IMR-90 (cell line): Measurements from ENCODE around the gene SOST. TPM values are rescaled to one million over a fixed set of nuclear protein-coding genes. Genes with fewer than 3 reads are reported as not detected.

Experiments
- ATAC-seq: fragments of 200-7000 bp; cut with Tn5 transposase; 2 replicates; pipeline ENCODE4 v1.9.1; 2020; ENCODE audit warnings: low read depth, mild to moderate bottlenecking, moderate library complexity
- BruUV-seq: library from RNA; stranded (reverse); fragments of 400-500 nt; replicated peaks from 2 replicates; lab custom pipeline; 2021; lab: Mats Ljungman, UMichigan
- CTCF ChIA-PET: fragments of 300-600 bp; formaldehyde crosslinking; extraction: SDS; loops from one replicate; lab custom pipeline; 2021; ENCODE audit warnings: antibody characterized with exemption; lab: Yijun Ruan, JAX
- POLR2A ChIA-PET: fragments of 300-600 bp; sonication (Branson Sonifier 250); formaldehyde crosslinking; loops from one replicate; lab custom pipeline; 2022; ENCODE audit warnings: antibody characterized with exemption; ENCODE audit not compliant: unreplicated experiment; lab: Charles Lee
- DNase-seq: peaks from one replicate; pipeline ENCODE4 v3.0.0; 2013
- H2AFZ ChIP-seq: replicated peaks from 2 replicates; pipeline ENCODE3; 2013; ENCODE audit warnings: low read length, mild to moderate bottlenecking; ENCODE audit not compliant: poor library complexity
- H2AK5ac ChIP-seq: 2 replicates; pipeline ENCODE4 v1.6.1; 2013; ENCODE audit warnings: low read depth, low read length, inconsistent platforms
- H2AK9ac ChIP-seq: replicated peaks from 2 replicates; pipeline ENCODE3; 2013; ENCODE audit warnings: mild to moderate bottlenecking, low read depth, low read length, moderate library complexity; ENCODE audit not compliant: poor library complexity
- H2BK120ac ChIP-seq: 2 replicates; pipeline ENCODE4 v1.6.1; 2013; ENCODE audit warnings: low read depth, low read length, inconsistent platforms
- H2BK15ac ChIP-seq: 3 replicates; pipeline ENCODE4 v1.6.1; 2013; ENCODE audit warnings: low read depth, low read length, inconsistent platforms
- H2BK20ac ChIP-seq: 2 replicates; pipeline ENCODE4 v1.6.1; 2013; ENCODE audit warnings: low read depth, mild to moderate bottlenecking, inconsistent platforms, low read length, moderate library complexity
- H2BK5ac ChIP-seq: 2 replicates; pipeline ENCODE4 v1.6.1; 2013; ENCODE audit warnings: mild to moderate bottlenecking, low read depth, low read length, inconsistent platforms; ENCODE audit not compliant: poor library complexity, severe bottlenecking
- H3K14ac ChIP-seq: replicated peaks from 2 replicates; pipeline ENCODE4 v1.6.1; 2013; ENCODE audit warnings: low read depth, low read length, inconsistent platforms
- H3K18ac ChIP-seq: 2 replicates; pipeline ENCODE4 v1.6.1; 2013; ENCODE audit warnings: low read depth, low read length, control low read depth
- H3K23ac ChIP-seq: 2 replicates; pipeline ENCODE4 v1.6.1; 2013; ENCODE audit warnings: low read depth, low read length, inconsistent platforms
- H3K27ac ChIP-seq: 2 replicates; pipeline ENCODE4 v1.5.1; 2013; ENCODE audit warnings: mild to moderate bottlenecking, control low read depth, low read length; ENCODE audit not compliant: insufficient read depth
- H3K27me3 ChIP-seq: 2 replicates; pipeline ENCODE4 v1.6.1; 2013; ENCODE audit warnings: low read length; ENCODE audit not compliant: control insufficient read depth, insufficient read depth
- H3K36me3 ChIP-seq: 2 replicates; pipeline ENCODE4 v1.6.1; 2013; ENCODE audit warnings: low read length, mixed read lengths; ENCODE audit not compliant: control insufficient read depth, insufficient read depth
- H3K4ac ChIP-seq: 2 replicates; pipeline ENCODE4 v1.6.1; 2013; ENCODE audit warnings: low read depth, low read length, inconsistent platforms
- H3K4me1 ChIP-seq: 2 replicates; pipeline ENCODE4 v1.6.1; 2013; ENCODE audit warnings: low read length, mixed read lengths; ENCODE audit not compliant: control insufficient read depth, insufficient read depth
- H3K4me2 ChIP-seq: 2 replicates; pipeline ENCODE4 v1.6.1; 2013; ENCODE audit warnings: low read depth, mild to moderate bottlenecking, control low read depth, low read length, moderate library complexity
- H3K4me3 ChIP-seq: 2 replicates; pipeline ENCODE4 v1.5.1; 2013; ENCODE audit warnings: low read depth, mild to moderate bottlenecking, control low read depth, low read length, moderate library complexity; ENCODE audit not compliant: insufficient read depth
- H3K56ac ChIP-seq: 2 replicates; pipeline ENCODE4 v1.6.1; 2013; ENCODE audit warnings: low read length, inconsistent platforms; ENCODE audit not compliant: insufficient read depth; ENCODE audit errors: extremely low read depth
- H3K79me1 ChIP-seq, 2 experiments: 2 replicates each; pipeline ENCODE4 v1.6.1; 2013; ENCODE audit warnings: low read length in 2 of 2, inconsistent platforms in 1 of 2, low read depth in 1 of 2
- H3K9ac ChIP-seq: 2 replicates; pipeline ENCODE4 v1.6.1; 2013; ENCODE audit warnings: low read depth, low read length, control low read depth
- H3K9me1 ChIP-seq: 2 replicates; pipeline ENCODE4 v1.6.1; 2013; ENCODE audit warnings: low read length, inconsistent platforms; ENCODE audit not compliant: insufficient read depth
- H3K9me3 ChIP-seq: 2 replicates; pipeline ENCODE4 v1.6.1; 2013; ENCODE audit warnings: low read length; ENCODE audit not compliant: control insufficient read depth, insufficient read depth
- H4K20me1 ChIP-seq: 2 replicates; pipeline ENCODE4 v1.6.1; 2013; ENCODE audit warnings: low read length, inconsistent platforms; ENCODE audit not compliant: insufficient read depth
- H4K5ac ChIP-seq: 2 replicates; pipeline ENCODE4 v1.6.1; 2013; ENCODE audit warnings: mild to moderate bottlenecking, low read depth, low read length, control low read depth
- H4K8ac ChIP-seq, 2 experiments: 2 replicates each; pipeline ENCODE4 v1.6.1; 2013; ENCODE audit warnings: low read depth in 2 of 2, low read length in 2 of 2, control low read depth in 1 of 2, inconsistent platforms in 1 of 2
- H4K91ac ChIP-seq: 2 replicates; pipeline ENCODE4 v1.6.1; 2013; ENCODE audit warnings: low read depth, low read length, inconsistent platforms; ENCODE audit not compliant: insufficient read depth
- BHLHE40 ChIP-seq: fragments of 150-350 bp; IDR thresholded peaks from 2 replicates; pipeline ENCODE4 v1.6.1; 2016; ENCODE audit warnings: mild to moderate bottlenecking, low read depth, low read length
- CEBPB ChIP-seq: IDR thresholded peaks from 2 replicates; pipeline ENCODE4 v1.6.1; 2012; ENCODE audit warnings: low read depth, low read length, improper control_type of control experiment
- CHD1 ChIP-seq: IDR thresholded peaks from 2 replicates; pipeline ENCODE4 v1.6.1; 2012; ENCODE audit warnings: low read depth, low read length, improper control_type of control experiment
- FOS ChIP-seq: fragments of 150-350 bp; IDR thresholded peaks from 2 replicates; pipeline ENCODE4 v1.6.1; 2016; ENCODE audit warnings: low read depth, low read length
- MAFK ChIP-seq: IDR thresholded peaks from 2 replicates; pipeline ENCODE4 v1.6.1; 2012; ENCODE audit warnings: low read depth, low read length, improper control_type of control experiment
- MAZ ChIP-seq: IDR thresholded peaks from 2 replicates; pipeline ENCODE4 v1.6.1; 2012; ENCODE audit warnings: low read depth, mild to moderate bottlenecking, low read length, improper control_type of control experiment, moderate library complexity, borderline replicate concordance
- MXI1 ChIP-seq: IDR thresholded peaks from 2 replicates; pipeline ENCODE4 v1.6.1; 2012; ENCODE audit warnings: low read depth, mild to moderate bottlenecking, low read length, moderate library complexity, borderline replicate concordance
- NFE2L2 ChIP-seq: fragments of 150-350 bp; IDR thresholded peaks from 2 replicates; pipeline ENCODE4 v1.6.1; 2016; ENCODE audit warnings: low read depth, mild to moderate bottlenecking, low read length
- POLR2A ChIP-seq: IDR thresholded peaks from 2 replicates; pipeline ENCODE4 v1.6.1; 2012; ENCODE audit warnings: mild to moderate bottlenecking, low read depth, low read length
- RAD21 ChIP-seq: IDR thresholded peaks from 2 replicates; pipeline ENCODE4 v1.6.1; 2012; ENCODE audit warnings: low read length, improper control_type of control experiment
- RCOR1 ChIP-seq: IDR thresholded peaks from 2 replicates; pipeline ENCODE4 v1.6.1; 2012; ENCODE audit warnings: mild to moderate bottlenecking, low read length, improper control_type of control experiment; ENCODE audit not compliant: insufficient replicate concordance
- RFX5 ChIP-seq: IDR thresholded peaks from 2 replicates; pipeline ENCODE4 v1.8.0; 2012; ENCODE audit warnings: low read depth, mild to moderate bottlenecking, low read length, moderate library complexity
- SMC3 ChIP-seq: fragments of 150-350 bp; IDR thresholded peaks from 2 replicates; pipeline ENCODE4 v1.6.1; 2016; ENCODE audit warnings: low read depth, mild to moderate bottlenecking, antibody characterized with exemption, low read length, moderate library complexity
- WGBS, 2 experiments: methylation state at CpG; one replicate each; pipeline versions ENCODE4 v1.1.5 to v1.1.7; 2013; ENCODE audit warnings: missing lambda C conversion rate in 2 of 2; ENCODE audit not compliant: insufficient read length in 1 of 2; ENCODE audit errors: extremely low coverage in 2 of 2; 5-methylcytosine and 5-hydroxymethylcytosine counted together
- dilution Hi-C: fragments of 300-500 bp; cut with HindIII; formaldehyde crosslinking; loops from one replicate; pipeline ENCODE4 v1.14.3; 2018; ENCODE audit warnings: low sequenced_read_pairs; ENCODE audit not compliant: unreplicated experiment
- in situ Hi-C: fragments of 300-500 bp; cut with MboI; formaldehyde crosslinking; loops from 3 replicates; pipeline ENCODE4 v1.14.3; 2019; ENCODE audit warnings: low sequenced_read_pairs, inconsistent platforms, mixed read lengths
- intact Hi-C: fragments of 100-400 bp; cut with micrococcal nuclease; formaldehyde crosslinking; loops from 2 replicates; pipeline ENCODE4 v1.10.0; 2022
- polyA plus RNA-seq, 3 experiments: library from polyadenylated mRNA; depleted of rRNA; stranded (reverse); fragments of >200 nt; gene quantifications; 2 replicates each; pipeline ENCODE4 v1.2.3, GENCODE V29; 2012; ENCODE audit warnings: low replicate concordance in 1 of 3
- total RNA-seq: library from RNA; depleted of rRNA; stranded (reverse); fragments of >200 nt; gene quantifications from 2 replicates; pipeline ENCODE4 v1.2.3, GENCODE V29; 2012
- TF ChIP-seq, protein P1 (sequence below): fragments of 150-350 bp; IDR thresholded peaks from 2 replicates; pipeline ENCODE4 v1.6.1; 2016; ENCODE audit warnings: low read depth, mild to moderate bottlenecking, low read length, moderate library complexity, borderline replicate concordance
- TF ChIP-seq, protein P2 (sequence below): fragments of 150-350 bp; IDR thresholded peaks from 2 replicates; pipeline ENCODE4 v1.6.1; 2017; ENCODE audit warnings: mild to moderate bottlenecking, antibody characterized with exemption, low read length, low read depth
- TF ChIP-seq, protein P3 (sequence below): conservative IDR thresholded peaks from 2 replicates; pipeline ENCODE4 v1.5.1; 2012; ENCODE audit warnings: mild to moderate bottlenecking, low read depth, low read length, improper control_type of control experiment

Gene SOST
- total and polyA plus RNA-seq, 2 of the 4 experiments (the other 2 are of a cell fraction) = not detected

DNA sequence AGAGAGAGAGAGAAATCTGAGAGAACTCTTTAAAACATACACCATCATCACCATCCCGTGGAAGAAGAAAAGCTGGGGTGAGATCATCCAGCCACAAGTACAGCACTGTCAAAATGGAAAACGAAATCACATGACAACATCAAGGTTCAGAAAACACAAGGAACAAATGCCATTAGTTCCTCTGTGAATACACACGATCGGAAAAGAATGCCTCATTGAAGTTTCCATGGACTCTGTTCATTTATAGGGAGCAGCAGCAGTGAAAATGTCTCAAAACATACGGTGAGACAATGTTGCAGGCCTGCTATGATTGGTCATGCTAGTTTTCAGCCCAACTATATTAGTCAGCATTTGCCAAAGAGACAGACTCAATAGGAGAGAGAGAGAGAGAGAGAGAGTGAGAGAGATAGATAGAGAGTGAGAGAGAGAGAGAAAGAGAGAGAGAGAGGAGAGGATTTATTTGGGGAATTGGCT lies 26.1 kb upstream of the SOST start:
- Histone ChIP-seq H3K27ac (no peak overlapping the region), H3K36me3 (no peaks in the 10 kb centered on the region), H3K18ac (no peak overlapping the region), H3K4me2 (peak overlapping the region; percentile 50; the same call in 1 of the 2 replicates), H2AFZ (peak overlapping the region; percentile 8), H2AK9ac (no peak overlapping the region), H3K4me1 (peaks cover 5% of the 10 kb centered on the region), H4K8ac (peak overlapping the region in 1 of 2 experiments; percentile 49; a peak in 1 of 4 replicates), H2AK5ac (no peak overlapping the region), H2BK20ac (peak overlapping the region; percentile 71; the same call in 1 of the 2 replicates), H3K79me1 (no peaks in the 10 kb centered on the region), H4K91ac (no peak overlapping the region), H3K14ac (peak overlapping the region; percentile 66), H2BK120ac (peak overlapping the region; percentile 49; the same call in 1 of the 2 replicates), H4K5ac (no peak overlapping the region), H3K4me3 (no peak overlapping the region), H2BK15ac (no peak overlapping the region), H3K9me3 (no peaks in the 10 kb centered on the region), H3K23ac (peak overlapping the region; percentile 48; the same call in 1 of the 2 replicates), H3K9me1 (peaks cover 7% of the 10 kb centered on the region), H3K9ac (no peak overlapping the region), H3K27me3 (no peaks in the 10 kb centered on the region), H3K4ac (peak overlapping the region; percentile 47; the same call in 1 of the 2 replicates), H3K56ac (no peak overlapping the region), H2BK5ac (no peak overlapping the region), H4K20me1 (no peaks in the 10 kb centered on the region; the same call in 1 of the 2 replicates)
- CTCF ChIA-PET = no interaction called here
- intact Hi-C loops (loop anchor here (5.0 kb wide), 2 partner anchors 63 to 378 kb away; partner anchors contain the start of gene CD300LG), in situ Hi-C loops (no loop called here), dilution Hi-C loops (no loop called here)
- ATAC-seq (peak; percentile 88), DNase-seq (peak; percentile 83)
- TF ChIP-seq CHD1 (no peak), CEBPB (no peak), RAD21 (no peak), RFX5 (no peak), MAFK (peak; percentile 61), BHLHE40 (no peak), NFE2L2 (no peak), MXI1 (no peak), SMC3 (no peak), MAZ (no peak), FOS (no peak), POLR2A (no peak), RCOR1 (no peak)
- TF ChIP-seq, protein P1, sequence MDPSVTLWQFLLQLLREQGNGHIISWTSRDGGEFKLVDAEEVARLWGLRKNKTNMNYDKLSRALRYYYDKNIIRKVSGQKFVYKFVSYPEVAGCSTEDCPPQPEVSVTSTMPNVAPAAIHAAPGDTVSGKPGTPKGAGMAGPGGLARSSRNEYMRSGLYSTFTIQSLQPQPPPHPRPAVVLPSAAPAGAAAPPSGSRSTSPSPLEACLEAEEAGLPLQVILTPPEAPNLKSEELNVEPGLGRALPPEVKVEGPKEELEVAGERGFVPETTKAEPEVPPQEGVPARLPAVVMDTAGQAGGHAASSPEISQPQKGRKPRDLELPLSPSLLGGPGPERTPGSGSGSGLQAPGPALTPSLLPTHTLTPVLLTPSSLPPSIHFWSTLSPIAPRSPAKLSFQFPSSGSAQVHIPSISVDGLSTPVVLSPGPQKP = no peak
- TF ChIP-seq, protein P2, sequence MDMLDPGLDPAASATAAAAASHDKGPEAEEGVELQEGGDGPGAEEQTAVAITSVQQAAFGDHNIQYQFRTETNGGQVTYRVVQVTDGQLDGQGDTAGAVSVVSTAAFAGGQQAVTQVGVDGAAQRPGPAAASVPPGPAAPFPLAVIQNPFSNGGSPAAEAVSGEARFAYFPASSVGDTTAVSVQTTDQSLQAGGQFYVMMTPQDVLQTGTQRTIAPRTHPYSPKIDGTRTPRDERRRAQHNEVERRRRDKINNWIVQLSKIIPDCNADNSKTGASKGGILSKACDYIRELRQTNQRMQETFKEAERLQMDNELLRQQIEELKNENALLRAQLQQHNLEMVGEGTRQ = peak; percentile 28; the same call in 1 of the 2 replicates
- TF ChIP-seq, protein P3, sequence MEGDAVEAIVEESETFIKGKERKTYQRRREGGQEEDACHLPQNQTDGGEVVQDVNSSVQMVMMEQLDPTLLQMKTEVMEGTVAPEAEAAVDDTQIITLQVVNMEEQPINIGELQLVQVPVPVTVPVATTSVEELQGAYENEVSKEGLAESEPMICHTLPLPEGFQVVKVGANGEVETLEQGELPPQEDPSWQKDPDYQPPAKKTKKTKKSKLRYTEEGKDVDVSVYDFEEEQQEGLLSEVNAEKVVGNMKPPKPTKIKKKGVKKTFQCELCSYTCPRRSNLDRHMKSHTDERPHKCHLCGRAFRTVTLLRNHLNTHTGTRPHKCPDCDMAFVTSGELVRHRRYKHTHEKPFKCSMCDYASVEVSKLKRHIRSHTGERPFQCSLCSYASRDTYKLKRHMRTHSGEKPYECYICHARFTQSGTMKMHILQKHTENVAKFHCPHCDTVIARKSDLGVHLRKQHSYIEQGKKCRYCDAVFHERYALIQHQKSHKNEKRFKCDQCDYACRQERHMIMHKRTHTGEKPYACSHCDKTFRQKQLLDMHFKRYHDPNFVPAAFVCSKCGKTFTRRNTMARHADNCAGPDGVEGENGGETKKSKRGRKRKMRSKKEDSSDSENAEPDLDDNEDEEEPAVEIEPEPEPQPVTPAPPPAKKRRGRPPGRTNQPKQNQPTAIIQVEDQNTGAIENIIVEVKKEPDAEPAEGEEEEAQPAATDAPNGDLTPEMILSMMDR = 0 out of 2 replicates have a peak, but pooled peaks have one; percentile 12
- POLR2A ChIA-PET = no interaction called here
- BruUV-seq = no TSS peak
- WGBS, 2 experiments = 50% methylated on average over 2 of the region's 5 CpGs; no CpG with 5 or more reads in 1 of the 2 experiments
